Left ventricle myocardium inferior (tissue), 1 donor: Measurements from ENCODE around the gene DGCR8. TPM values are rescaled to one million over a fixed set of nuclear protein-coding genes. Genes with fewer than 3 reads are reported as not detected.

Experiments used
- DNase-seq: peaks from one replicate; pipeline ENCODE4 v3.0.0-alpha.2; 2020
- H3K27ac ChIP-seq: fragments of 200-600 bp; replicated peaks from 2 replicates; pipeline ENCODE4 v1.8.0; 2021
- H3K27me3 ChIP-seq: fragments of 200-600 bp; 2 replicates; pipeline ENCODE4 v1.8.0; 2021; ENCODE audit warnings: low read depth
- H3K36me3 ChIP-seq: fragments of 200-600 bp; 2 replicates; pipeline ENCODE4 v1.8.0; 2021
- H3K4me1 ChIP-seq: fragments of 200-600 bp; 2 replicates; pipeline ENCODE4 v1.8.0; 2021
- H3K4me3 ChIP-seq: fragments of 200-600 bp; 2 replicates; pipeline ENCODE4 v1.8.0; 2021; ENCODE audit warnings: mild to moderate bottlenecking, moderate library complexity
- H3K9me3 ChIP-seq: fragments of 200-600 bp; replicated peaks from 2 replicates; pipeline ENCODE4 v1.8.0; 2021
- CTCF ChIP-seq: fragments of 200-600 bp; IDR thresholded peaks from 2 replicates; pipeline ENCODE4 v1.8.0; 2021; ENCODE audit warnings: antibody characterized with exemption, mild to moderate bottlenecking, borderline replicate concordance
- intact Hi-C: fragments of 100-400 bp; cut with micrococcal nuclease; formaldehyde crosslinking; loops from one replicate; pipeline ENCODE4 v1.11.0; 2022
- total RNA-seq: library from RNA; stranded (reverse); fragmentation: NEBNext Ultra II Directional; extraction: Animal tissue kit (Norgen Biotek cat#: 25700); gene quantifications from one replicate; pipeline ENCODE4 v1.2.1, GENCODE V29; 2021
- donor health status: DM: no; HTN: yes; CAD: no; lungs with severe emphysema.

DGCR8 gene
- total RNA-seq, 1 donor from 2014 or later: 16.8 TPM

DNA sequence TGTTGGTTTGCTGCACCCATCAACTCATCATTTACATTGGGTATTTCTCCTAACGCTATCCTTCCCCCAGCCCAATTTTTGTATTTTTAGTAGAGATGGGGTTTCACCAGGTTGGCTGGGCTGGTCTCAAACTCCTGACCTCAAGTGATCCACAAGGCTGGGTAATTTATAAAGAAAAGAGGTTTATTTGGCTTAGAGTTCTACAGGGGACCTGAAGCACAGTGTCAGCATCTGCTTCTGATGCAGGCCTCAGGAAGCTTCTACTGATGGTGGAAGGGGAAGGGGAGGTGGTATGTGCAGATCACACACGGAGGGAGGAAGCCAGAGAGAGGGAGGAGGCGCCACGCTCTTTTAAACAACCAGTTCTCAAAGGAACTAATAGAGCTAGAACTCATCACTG is 33.3 kb upstream of the DGCR8 start:
- Histone ChIP-seq H3K4me3 (no peak overlapping the region), H3K4me1 (peaks cover 10% of the 10 kb centered on the region), H3K27ac (no peak overlapping the region), H3K36me3 (peaks cover 89% of the 10 kb centered on the region), H3K27me3 (no peaks in the 10 kb centered on the region), H3K9me3 (no peaks in the 10 kb centered on the region)
- DNase-seq: no peak
- no peak for TF ChIP-seq CTCF
- intact Hi-C loops: no loop called here

DNA sequence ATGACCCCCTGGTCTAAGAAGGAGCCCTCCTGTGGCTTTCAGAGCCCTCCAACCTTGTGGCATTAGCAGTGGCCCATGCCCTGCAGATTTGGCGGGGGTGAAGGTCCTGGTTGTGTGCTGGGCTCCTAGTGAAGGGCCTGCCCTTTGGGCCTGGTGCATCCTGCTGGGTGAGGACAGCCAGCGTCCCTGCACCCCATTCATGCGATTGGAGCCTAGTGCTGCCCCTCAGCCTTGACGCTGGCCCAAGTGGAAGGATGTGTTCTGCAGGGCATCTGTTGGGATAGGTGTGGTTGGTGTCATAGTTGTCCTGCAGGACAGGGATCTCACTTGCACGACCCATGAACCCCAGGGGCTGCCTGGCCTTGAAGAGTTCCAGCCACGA is 28.1 kb upstream of the DGCR8 start:
- Histone ChIP-seq H3K4me3 (no peak overlapping the region), H3K27ac (no peak overlapping the region), H3K27me3 (no peaks in the 10 kb centered on the region), H3K4me1 (peaks cover 20% of the 10 kb centered on the region), H3K36me3 (peaks cover 89% of the 10 kb centered on the region), H3K9me3 (no peaks in the 10 kb centered on the region)
- intact Hi-C loops: no loop called here
- DNase-seq: no peak
- no peak for TF ChIP-seq CTCF

GRCh38 chr22:20052309-20053259 is 27.5 kb upstream of the DGCR8 start:
- peaks cover 20% of the 10 kb centered on the region for H3K4me1 ChIP-seq
- peaks cover 89% of the 10 kb centered on the region for H3K36me3 ChIP-seq
- no peak overlapping the region for H3K27ac ChIP-seq
- no peak for DNase-seq
- no peaks in the 10 kb centered on the region for H3K27me3 ChIP-seq
- H3K9me3 ChIP-seq: no peaks in the 10 kb centered on the region
- H3K4me3 ChIP-seq: no peak overlapping the region
- intact Hi-C loops: no loop called here
- TF ChIP-seq CTCF: no peak

DNA sequence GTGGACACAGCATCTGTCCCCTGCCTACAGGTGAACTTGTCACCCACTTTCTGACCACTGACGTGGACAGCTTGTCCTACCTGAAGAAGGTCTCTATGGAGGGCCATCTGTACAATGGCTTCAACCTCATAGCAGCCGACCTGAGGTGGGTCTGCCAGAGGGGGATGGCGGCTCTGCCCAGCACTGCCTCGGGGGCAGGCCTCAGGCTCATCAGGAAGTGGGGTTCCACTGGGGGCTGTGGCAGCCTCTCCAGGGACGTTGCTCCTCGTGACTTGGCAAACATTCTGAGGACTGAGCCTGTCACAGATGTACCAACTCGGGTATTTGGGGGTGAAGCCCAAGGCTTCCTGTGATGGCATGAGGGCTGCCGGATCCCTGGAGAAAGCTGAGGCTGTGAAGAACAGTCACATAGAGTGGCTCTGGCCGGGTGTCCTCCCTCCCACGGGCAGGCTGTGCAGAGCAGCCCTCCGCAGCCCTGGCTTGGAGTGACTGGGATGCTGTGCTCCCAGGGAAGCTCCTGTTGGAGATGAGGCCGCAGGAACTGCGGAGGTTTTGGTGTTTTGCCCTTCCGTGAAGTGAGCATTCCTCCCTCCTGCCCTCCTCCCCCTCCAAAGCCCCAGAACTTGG is 26.5 kb upstream of the DGCR8 start:
- no peak for DNase-seq
- H3K4me1 ChIP-seq: peaks cover 20% of the 10 kb centered on the region
- intact Hi-C loops: no loop called here
- no peak overlapping the region for H3K4me3 ChIP-seq
- H3K27ac ChIP-seq: peak overlapping the region; percentile 22
- no peaks in the 10 kb centered on the region for H3K27me3 ChIP-seq
- TF ChIP-seq CTCF: no peak
- peaks cover 88% of the 10 kb centered on the region for H3K36me3 ChIP-seq
- no peaks in the 10 kb centered on the region for H3K9me3 ChIP-seq

DNA sequence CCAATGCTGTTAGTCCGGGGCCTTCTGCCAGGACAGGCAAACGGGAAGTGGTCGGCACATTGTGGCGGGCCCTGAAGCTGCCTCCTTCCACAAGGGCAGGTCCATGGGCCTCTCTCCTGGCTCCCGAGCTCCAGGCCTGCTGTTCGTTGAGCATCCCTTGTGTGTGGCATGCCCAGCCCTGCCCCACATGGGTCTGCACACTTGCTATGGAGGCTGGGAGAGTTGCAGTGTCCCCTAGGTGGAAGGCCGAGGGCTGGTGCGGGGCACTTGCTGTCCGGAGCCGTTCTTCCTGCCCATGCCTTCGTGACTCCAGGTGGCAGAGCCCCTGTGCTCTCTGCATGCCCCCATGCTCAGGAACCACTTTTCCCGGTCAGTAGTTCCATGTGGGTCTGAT is 26.0 kb upstream of the DGCR8 start:
- no peak for DNase-seq
- TF ChIP-seq CTCF: no peak
- peaks cover 87% of the 10 kb centered on the region for H3K36me3 ChIP-seq
- intact Hi-C loops: no loop called here
- H3K4me3 ChIP-seq: no peak overlapping the region
- no peaks in the 10 kb centered on the region for H3K9me3 ChIP-seq
- H3K27ac ChIP-seq: peak overlapping the region; percentile 22
- H3K27me3 ChIP-seq: no peaks in the 10 kb centered on the region
- peaks cover 20% of the 10 kb centered on the region for H3K4me1 ChIP-seq
